ENCODE results near the gene BCKDHA. TPM values are rescaled to one million over a fixed set of nuclear protein-coding genes. Genes with fewer than 3 reads are reported as not detected.

BCKDHA gene
- polyA plus RNA-seq, 1 donor (not counting 4 experiments of a cell fraction or from before 2014, with no cell fraction given) = 7.5 TPM

GRCh38 chr19:41392775-41393174 lies 4.8 kb upstream of the BCKDHA start:
- no peaks in the 10 kb centered on the region for H3K9me3 ChIP-seq (ENCODE audit: control insufficient read depth, low read depth, low read length)
- TF ChIP-seq EZH2 (IDR thresholded peaks at IDR 0.05; ENCODE audit: low read length) = no peak
- TF ChIP-seq, protein P1, sequence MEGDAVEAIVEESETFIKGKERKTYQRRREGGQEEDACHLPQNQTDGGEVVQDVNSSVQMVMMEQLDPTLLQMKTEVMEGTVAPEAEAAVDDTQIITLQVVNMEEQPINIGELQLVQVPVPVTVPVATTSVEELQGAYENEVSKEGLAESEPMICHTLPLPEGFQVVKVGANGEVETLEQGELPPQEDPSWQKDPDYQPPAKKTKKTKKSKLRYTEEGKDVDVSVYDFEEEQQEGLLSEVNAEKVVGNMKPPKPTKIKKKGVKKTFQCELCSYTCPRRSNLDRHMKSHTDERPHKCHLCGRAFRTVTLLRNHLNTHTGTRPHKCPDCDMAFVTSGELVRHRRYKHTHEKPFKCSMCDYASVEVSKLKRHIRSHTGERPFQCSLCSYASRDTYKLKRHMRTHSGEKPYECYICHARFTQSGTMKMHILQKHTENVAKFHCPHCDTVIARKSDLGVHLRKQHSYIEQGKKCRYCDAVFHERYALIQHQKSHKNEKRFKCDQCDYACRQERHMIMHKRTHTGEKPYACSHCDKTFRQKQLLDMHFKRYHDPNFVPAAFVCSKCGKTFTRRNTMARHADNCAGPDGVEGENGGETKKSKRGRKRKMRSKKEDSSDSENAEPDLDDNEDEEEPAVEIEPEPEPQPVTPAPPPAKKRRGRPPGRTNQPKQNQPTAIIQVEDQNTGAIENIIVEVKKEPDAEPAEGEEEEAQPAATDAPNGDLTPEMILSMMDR (optimal IDR thresholded peaks at IDR 0.05 in 1 of 3, IDR thresholded peaks at IDR 0.05 in 1 of 3, conservative IDR thresholded peaks at IDR 0.05 in 1 of 3; ENCODE audit: extremely low read depth in 1 of 3, insufficient read depth in 2 of 3, low read length in 3 of 3) = no peak
- no peak for FAIRE-seq

DNA sequence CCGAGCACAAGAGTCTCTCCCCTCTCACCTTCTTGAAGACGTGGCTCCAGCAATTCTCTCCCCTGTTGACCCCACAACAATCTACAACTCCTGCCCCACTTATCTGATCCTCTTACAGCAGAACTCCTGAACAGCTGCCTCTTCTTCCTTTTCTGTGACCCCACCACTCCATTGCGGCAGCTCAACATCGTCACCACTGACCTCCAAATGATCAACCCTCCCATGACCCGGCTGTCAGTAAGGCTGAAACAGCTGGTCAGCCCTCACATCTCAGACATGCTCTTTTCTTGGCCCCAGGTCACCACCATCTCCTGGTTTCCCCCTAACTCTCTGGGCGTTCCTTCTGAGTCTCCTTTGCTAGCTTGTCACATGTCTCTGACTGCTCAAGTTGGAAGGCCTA lies 2.3 kb upstream of the BCKDHA start:
- no peak overlapping the region for H3K27ac ChIP-seq (ENCODE audit: control insufficient read depth, insufficient read depth, low read length)
- H3K4me2 ChIP-seq (ENCODE audit: control insufficient read depth, extremely low read depth, insufficient read depth, low read depth, low read length) = no peak overlapping the region
- H3K4me1 ChIP-seq (ENCODE audit: control insufficient read depth, extremely low read depth, insufficient read depth, low read length) = peaks cover 13% of the 10 kb centered on the region
- H3K9me1 ChIP-seq (ENCODE audit: control insufficient read depth, extremely low read depth, insufficient read depth, low read length) = no peaks in the 10 kb centered on the region
- no peak overlapping the region for H2AFZ ChIP-seq (ENCODE audit: control insufficient read depth, low read length)
- H3K9ac ChIP-seq (ENCODE audit: control insufficient read depth, extremely low read depth, insufficient read depth, low read length) = no peak overlapping the region
- dilution Hi-C loops (cut with MboI; ENCODE audit: extremely low pct_ligation_motif_present, low sequenced_read_pairs) = no loop called here
- TF ChIP-seq, protein P1 (optimal IDR thresholded peaks at IDR 0.05 in 1 of 3, IDR thresholded peaks at IDR 0.05 in 1 of 3, conservative IDR thresholded peaks at IDR 0.05 in 1 of 3; ENCODE audit: extremely low read depth in 1 of 3, insufficient read depth in 2 of 3, low read length in 3 of 3) = no peak
- no peak for TF ChIP-seq EZH2 (IDR thresholded peaks at IDR 0.05; ENCODE audit: low read length)
- peaks cover 27% of the 10 kb centered on the region for H3K79me2 ChIP-seq (ENCODE audit: control insufficient read depth, insufficient read depth, low read length)
- FAIRE-seq = no peak
- H4K20me1 ChIP-seq (ENCODE audit: control insufficient read depth, extremely low read depth, insufficient read depth, low read length) = no peaks in the 10 kb centered on the region
- no peaks in the 10 kb centered on the region for H3K9me3 ChIP-seq (ENCODE audit: control insufficient read depth, low read depth, low read length)
- no peaks in the 10 kb centered on the region for H3K27me3 ChIP-seq (ENCODE audit: control insufficient read depth, extremely low read depth, insufficient read depth, low read length)
- no peak for DNase-seq (ENCODE audit: low read depth, low spot score)
- no peak overlapping the region for H3K4me3 ChIP-seq (ENCODE audit: control insufficient read depth in 2 of 3, extremely low read depth in 1 of 3, insufficient read depth in 2 of 3, low read depth in 1 of 3, low read length in 3 of 3)
- H3K36me3 ChIP-seq (ENCODE audit: control insufficient read depth in 2 of 2, extremely low read depth in 1 of 2, insufficient read depth in 2 of 2, low read length in 2 of 2) = peaks cover 7 to 10% of the 10 kb centered on the region in 2 experiments

More at GRCh38 chr19:41392775-41393174, 4.8 kb upstream of the BCKDHA start:
- Histone ChIP-seq H3K27me3 (ENCODE audit: control insufficient read depth, extremely low read depth, insufficient read depth, low read length) (no peaks in the 10 kb centered on the region), H3K4me1 (ENCODE audit: control insufficient read depth, extremely low read depth, insufficient read depth, low read length) (peaks cover 2% of the 10 kb centered on the region), H3K36me3 (ENCODE audit: control insufficient read depth in 2 of 2, extremely low read depth in 1 of 2, insufficient read depth in 2 of 2, low read length in 2 of 2) (peaks cover 9 to 17% of the 10 kb centered on the region in 2 experiments), H4K20me1 (ENCODE audit: control insufficient read depth, extremely low read depth, insufficient read depth, low read length) (no peaks in the 10 kb centered on the region), H3K27ac (ENCODE audit: control insufficient read depth, insufficient read depth, low read length) (no peak overlapping the region), H2AFZ (ENCODE audit: control insufficient read depth, low read length) (no peak overlapping the region), H3K9ac (ENCODE audit: control insufficient read depth, extremely low read depth, insufficient read depth, low read length) (no peak overlapping the region), H3K4me3 (ENCODE audit: control insufficient read depth in 2 of 3, extremely low read depth in 1 of 3, insufficient read depth in 2 of 3, low read depth in 1 of 3, low read length in 3 of 3) (no peak overlapping the region), H3K79me2 (ENCODE audit: control insufficient read depth, insufficient read depth, low read length) (peaks cover 14% of the 10 kb centered on the region), H3K9me1 (ENCODE audit: control insufficient read depth, extremely low read depth, insufficient read depth, low read length) (no peaks in the 10 kb centered on the region), H3K4me2 (ENCODE audit: control insufficient read depth, extremely low read depth, insufficient read depth, low read depth, low read length) (no peak overlapping the region)
- DNase-seq (ENCODE audit: low read depth, low spot score) = no peak
- dilution Hi-C loops (cut with MboI; ENCODE audit: extremely low pct_ligation_motif_present, low sequenced_read_pairs) = no loop called here

Measured in keratinocyte (primary cell).